ENCODE measurements around the gene UNK. TPM values are rescaled to one million over a fixed set of nuclear protein-coding genes. Genes with fewer than 3 reads are reported as not detected.

The UNK gene
- total RNA-seq, 1 experiment from 2014 or later = 35.4 TPM

GRCh38 chr17:75855310-75856061 lies 70.9 kb downstream of the UNK start, which contains the start of gene WBP2 (continued):
- TF ChIP-seq ATF6 (CRISPR knock-in tag; IDR thresholded peaks at IDR 0.05) = no peak
- no peak for TF ChIP-seq TCF7 (CRISPR knock-in tag; IDR thresholded peaks at IDR 0.05; ENCODE audit: low read depth)
- no peak for TF ChIP-seq ZNF671 (CRISPR knock-in tag; IDR thresholded peaks at IDR 0.05)
- no peak for TF ChIP-seq IRF1 (CRISPR knock-in tag; IDR thresholded peaks at IDR 0.05)
- TF ChIP-seq RORB (CRISPR knock-in tag; IDR thresholded peaks at IDR 0.05) = no peak
- no peak for TF ChIP-seq NFE2L1 (CRISPR knock-in tag; IDR thresholded peaks at IDR 0.05)
- no peak for TF ChIP-seq ZNF281 (CRISPR knock-in tag; IDR thresholded peaks at IDR 0.05)
- no peak for TF ChIP-seq ZNF317 (CRISPR knock-in tag; IDR thresholded peaks at IDR 0.05; ENCODE audit: borderline replicate concordance, low read depth)
- peak; percentile 96 for TF ChIP-seq USF2 (CRISPR knock-in tag; IDR thresholded peaks at IDR 0.05)
- TF ChIP-seq JAZF1 (CRISPR knock-in tag; IDR thresholded peaks at IDR 0.05) = no peak
- no peak for TF ChIP-seq E2F5 (CRISPR knock-in tag; IDR thresholded peaks at IDR 0.05)
- TF ChIP-seq ZNF219 (CRISPR knock-in tag; IDR thresholded peaks at IDR 0.05; ENCODE audit: borderline replicate concordance) = no peak
- TF ChIP-seq TEAD4 (CRISPR knock-in tag; IDR thresholded peaks at IDR 0.05) = 0 out of 2 replicates have a peak, but pooled peaks have one; percentile 7
- no peak for TF ChIP-seq EMX1 (CRISPR knock-in tag; IDR thresholded peaks at IDR 0.05)
- TF ChIP-seq ETV6 (CRISPR knock-in tag; IDR thresholded peaks at IDR 0.05) = peak; percentile 81; the same call in 1 of the 2 replicates
- TF ChIP-seq AR (CRISPR knock-in tag; IDR thresholded peaks at IDR 0.05) = no peak
- no peak for TF ChIP-seq PRRX2 (CRISPR knock-in tag; IDR thresholded peaks at IDR 0.05)

All from WTC11 (cell line).